Fibroblast of the aortic adventitia (primary cell): Measurements from ENCODE around the gene NECAB2. TPM values are rescaled to one million over a fixed set of nuclear protein-coding genes. Genes with fewer than 3 reads are reported as not detected.

Experiments
- DNase-seq: peaks from one replicate; pipeline ENCODE4 v3.0.0-alpha.2; 2010; ENCODE audit warnings: low read depth
- H3K4me3 ChIP-seq: 2 replicates; pipeline ENCODE4 v1.5.1; 2011; ENCODE audit warnings: low read depth, mild to moderate bottlenecking, control low read depth, low read length, moderate library complexity
- CTCF ChIP-seq: IDR thresholded peaks from 2 replicates; pipeline ENCODE4 v1.5.1; 2011; ENCODE audit warnings: mild to moderate bottlenecking, low read length, control low read depth, inconsistent platforms; ENCODE audit not compliant: insufficient read depth
- total RNA-seq: library from RNA; depleted of rRNA; stranded (reverse); fragments of >200 nt; gene quantifications from 2 replicates; pipeline ENCODE4 v1.2.3, GENCODE V29; 2012; ENCODE audit warnings: low replicate concordance

Gene NECAB2
- total RNA-seq, 1 donor, result 0.18 TPM

GRCh38 chr16:83968891-83969649, 1.0 kb downstream of the NECAB2 start:
- no peak for DNase-seq
- H3K4me3 ChIP-seq, result no peak overlapping the region
- no peak for TF ChIP-seq CTCF

DNA sequence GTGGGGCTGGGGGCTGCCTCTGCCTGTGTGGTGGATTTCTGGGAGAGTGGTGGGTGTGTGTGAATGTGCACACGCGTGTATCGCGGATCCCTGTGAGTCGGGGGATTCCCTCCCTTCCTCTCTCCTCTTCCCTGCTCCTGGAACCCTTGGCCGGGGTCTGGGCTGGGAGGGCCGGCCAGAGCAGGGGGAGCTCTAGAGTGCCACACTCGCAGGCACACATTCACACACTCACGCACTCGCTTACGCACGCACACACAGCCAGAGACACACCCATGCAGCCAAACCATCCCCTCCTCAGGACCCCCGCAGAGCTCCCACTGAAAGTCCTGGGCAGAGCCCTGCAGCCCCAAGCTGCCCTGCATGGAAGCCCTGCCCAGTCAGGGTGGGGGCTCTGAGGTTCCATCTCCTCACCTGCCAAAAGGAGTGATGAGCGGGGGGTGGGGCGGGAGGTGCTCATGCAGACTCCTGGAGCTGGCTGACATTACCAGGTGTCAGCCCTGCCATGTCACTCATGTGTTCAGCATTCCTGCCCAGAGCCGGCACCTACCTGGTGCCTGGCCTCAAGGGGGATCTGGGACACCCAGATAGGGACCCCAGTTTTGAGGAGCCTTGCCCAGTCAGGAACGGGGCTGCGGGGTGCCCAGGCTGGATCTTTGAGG, 1.9 kb downstream of the NECAB2 start:
- H3K4me3 ChIP-seq, result no peak overlapping the region
- DNase-seq, result no peak
- no peak for TF ChIP-seq CTCF

DNA sequence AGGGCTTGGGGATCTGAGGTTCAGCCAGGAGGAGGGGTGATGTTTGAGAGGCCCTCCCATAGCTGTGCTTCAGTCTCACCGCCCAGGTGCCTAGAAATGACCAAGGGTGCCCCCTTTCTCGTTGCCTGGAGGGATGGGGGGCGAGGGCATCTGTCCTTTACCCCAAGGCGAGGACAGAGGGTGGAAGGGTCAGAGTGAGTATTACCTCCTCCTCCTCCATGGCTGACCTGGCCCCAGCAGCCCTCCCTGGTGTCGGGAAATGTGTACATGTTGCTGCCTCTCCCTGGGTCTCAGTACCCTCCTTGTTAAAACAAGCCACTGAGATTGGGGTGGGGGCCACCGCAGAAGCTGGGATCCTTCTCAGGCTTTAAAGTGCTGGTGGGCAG, 2.4 kb downstream of the NECAB2 start:
- no peak for DNase-seq
- H3K4me3 ChIP-seq, result no peak overlapping the region
- no peak for TF ChIP-seq CTCF

DNA sequence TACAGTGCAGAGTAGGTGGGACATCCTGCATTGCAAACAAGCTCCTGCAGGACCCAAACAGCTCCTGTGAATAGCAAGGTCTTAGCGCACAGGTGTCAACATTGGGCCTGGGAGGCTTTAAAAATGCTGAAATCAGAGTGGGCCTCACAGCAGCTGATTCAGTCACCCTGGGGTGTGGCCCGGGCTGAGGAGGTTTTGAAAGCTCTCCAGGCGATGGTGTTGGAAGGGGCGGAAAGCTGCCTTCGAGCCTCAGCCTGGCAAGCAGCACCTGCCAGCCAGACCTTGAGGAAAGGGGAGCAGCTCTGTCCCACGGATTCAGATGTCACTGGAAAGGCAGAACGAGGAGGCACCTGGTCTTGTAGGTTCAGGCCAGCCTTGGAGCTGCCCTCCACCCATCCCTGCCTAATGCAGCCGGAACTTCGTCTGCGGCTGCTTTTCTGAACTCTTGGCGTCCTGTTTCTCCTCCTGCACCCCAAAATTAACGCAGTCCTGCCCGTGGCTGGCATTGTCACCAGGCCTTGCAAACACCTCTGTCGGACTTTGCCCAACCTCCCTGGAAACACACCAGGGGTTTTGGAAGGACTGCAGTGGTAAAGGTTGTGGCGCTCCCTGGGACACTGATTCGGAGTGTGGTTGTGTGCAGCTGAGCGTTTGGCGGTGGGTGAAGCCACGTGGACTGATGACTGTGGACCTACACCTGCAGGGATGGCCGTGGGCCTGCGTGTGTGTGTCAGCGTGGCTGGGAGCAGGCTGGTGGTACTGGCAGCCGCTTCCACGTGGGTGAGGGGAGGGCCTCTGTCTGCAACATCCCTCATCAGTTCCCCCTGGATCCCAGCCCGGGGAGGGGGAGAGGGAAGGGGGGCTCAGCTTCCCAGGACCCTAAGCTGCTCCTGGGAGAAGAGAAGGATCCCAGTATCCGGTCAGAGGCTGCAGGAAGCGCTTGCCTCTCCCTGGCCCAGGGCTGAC, 3.4 kb downstream of the NECAB2 start:
- no peak for DNase-seq
- H3K4me3 ChIP-seq, result no peak overlapping the region
- no peak for TF ChIP-seq CTCF

GRCh38 chr16:83972256-83973008, 4.4 kb downstream of the NECAB2 start:
- TF ChIP-seq CTCF, result no peak
- no peak overlapping the region for H3K4me3 ChIP-seq
- no peak for DNase-seq

- no peak for TF ChIP-seq CTCF
- no peak for DNase-seq
- H3K4me3 ChIP-seq, result no peak overlapping the region
Measured at GRCh38 chr16:83973077-83973476, 5.0 kb downstream of the NECAB2 start.
